ENCODE data around the gene CASZ1. TPM values are rescaled to one million over a fixed set of nuclear protein-coding genes. Genes with fewer than 3 reads are reported as not detected.

The CASZ1 gene
- total and polyA plus RNA-seq, 2 donors (not counting 3 experiments of a cell fraction or from before 2014, with no cell fraction given), result 1.5 to 5.2 TPM

- no peaks in the 10 kb centered on the region for H3K9me3 ChIP-seq (replicated peaks; ENCODE audit: control insufficient read depth, insufficient read depth, low read length)
- CTCF ChIA-PET, result no interaction called here
- H3K4me1 ChIP-seq (ENCODE audit: control insufficient read depth, extremely low read depth, insufficient read depth, low read length), result no peaks in the 10 kb centered on the region
- H3K9ac ChIP-seq (replicated peaks; ENCODE audit: extremely low read depth, insufficient read depth, low read length), result no peak overlapping the region
- FAIRE-seq (no peak), DNase-seq (ENCODE audit: low read depth, low spot score) (no peak)
- H2AFZ ChIP-seq (ENCODE audit: low read depth, low read length), result no peak overlapping the region
- no peaks in the 10 kb centered on the region for H3K27me3 ChIP-seq (ENCODE audit: control insufficient read depth in 2 of 2, insufficient read depth in 2 of 2, low read length in 2 of 2)
- dilution Hi-C loops (cut with MboI; ENCODE audit: extremely low pct_ligation_motif_present, low sequenced_read_pairs), result no loop called here
- H3K4me2 ChIP-seq (ENCODE audit: insufficient read depth, low read length), result no peak overlapping the region
- TF ChIP-seq CTCF (IDR thresholded peaks at IDR 0.05; ENCODE audit: extremely low read depth in 1 of 2, insufficient read depth in 1 of 2, low read depth in 1 of 2, low read length in 2 of 2), result no peak
- no peak for TF ChIP-seq FOS (IDR thresholded peaks at IDR 0.05; ENCODE audit: borderline replicate concordance, insufficient read depth, low read length)
- no peak for TF ChIP-seq JUN (IDR thresholded peaks at IDR 0.05; ENCODE audit: borderline replicate concordance, insufficient read depth, insufficient read length, low read depth)
- TF ChIP-seq POLR2AphosphoS5 (IDR thresholded peaks at IDR 0.05; ENCODE audit: insufficient read depth, low read depth, low read length), result no peak
- TF ChIP-seq POLR2A (IDR thresholded peaks at IDR 0.05; ENCODE audit: low read depth, low read length), result no peak
- TF ChIP-seq MYC (IDR thresholded peaks at IDR 0.05; ENCODE audit: low read depth, low read length), result no peak
- no peak for TF ChIP-seq EZH2 (IDR thresholded peaks at IDR 0.05; ENCODE audit: borderline replicate concordance, low read depth, low read length, severe bottlenecking)
- TF ChIP-seq MAX (IDR thresholded peaks at IDR 0.05; ENCODE audit: insufficient read depth, insufficient read length), result no peak
- no peak for TF ChIP-seq GATA2 (IDR thresholded peaks at IDR 0.05; ENCODE audit: insufficient read depth, insufficient read length, low read depth, low read length)
- no peaks in the 10 kb centered on the region for H3K36me3 ChIP-seq (ENCODE audit: control insufficient read depth in 2 of 2, extremely low read depth in 1 of 2, insufficient read depth in 2 of 2, low read length in 2 of 2)
- H3K79me2 ChIP-seq (ENCODE audit: control insufficient read depth, insufficient read depth, low read length), result no peaks in the 10 kb centered on the region
- H3K4me3 ChIP-seq (replicated peaks in 1 of 3; ENCODE audit: insufficient read depth in 1 of 3, low read depth in 1 of 3, low read length in 3 of 3), result no peak overlapping the region
- POLR2A ChIA-PET, result no interaction called here
- H3K9me1 ChIP-seq (replicated peaks; ENCODE audit: control insufficient read depth, extremely low read depth, insufficient read depth, low read length), result no peaks in the 10 kb centered on the region
- H3K27ac ChIP-seq (ENCODE audit: insufficient read depth, low read depth, low read length), result no peak overlapping the region
- no peaks in the 10 kb centered on the region for H4K20me1 ChIP-seq (replicated peaks; ENCODE audit: control insufficient read depth, extremely low read depth, insufficient read depth, low read length)
- intact Hi-C loops (cut with micrococcal nuclease), result no loop called here
- no TSS peak for BruUV-seq (replicated peaks)
These were observed 68.7 kb downstream of the CASZ1 start for GRCh38 chr1:10727751-10728232.
